Measurements from ENCODE around the gene PRKN. TPM values are rescaled to one million over a fixed set of nuclear protein-coding genes. Genes with fewer than 3 reads are reported as not detected.

PRKN gene
- total RNA-seq, 2 donors from 2014 or later = 10.7 to 21.2 TPM

DNA sequence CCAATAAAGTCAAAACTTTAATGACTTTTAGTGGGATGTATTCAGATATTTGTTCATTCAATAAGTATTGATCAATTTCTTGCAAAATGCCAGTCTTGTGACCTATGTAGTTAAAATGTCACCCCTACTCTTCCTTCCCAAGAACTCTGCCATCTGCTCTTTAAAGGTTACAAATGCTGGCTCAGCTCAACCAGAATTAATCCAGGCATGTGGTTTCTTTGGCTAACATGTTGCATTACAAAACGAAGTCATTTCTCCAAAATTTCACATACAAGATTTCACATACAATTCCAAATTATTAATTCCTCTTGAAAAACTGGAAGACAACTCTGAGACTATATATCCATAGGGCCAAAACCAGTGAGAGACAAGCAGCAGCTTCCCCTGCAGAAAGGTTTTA lies 395.7 kb downstream of the PRKN start:
- WGBS = 97% methylated on average over 1 of the region's 1 CpG

DNA sequence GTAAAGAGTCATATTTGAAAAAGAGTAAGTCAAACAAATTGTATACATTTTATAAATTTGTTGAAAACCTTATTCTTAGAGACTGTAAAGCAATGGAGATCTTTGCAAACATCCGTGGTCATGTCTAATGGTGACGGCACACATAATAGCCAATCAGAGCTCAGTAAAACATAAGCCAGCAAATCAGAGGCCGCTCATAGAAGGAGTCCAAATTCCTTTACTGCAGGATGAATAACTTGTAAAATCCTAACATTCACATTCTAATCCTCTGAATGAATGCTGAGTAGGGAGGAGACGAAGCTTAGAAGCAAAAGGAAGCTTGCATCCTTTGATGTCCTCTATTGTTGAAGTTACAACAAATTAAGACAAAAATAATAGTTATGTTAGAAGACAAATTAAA lies 401.7 kb downstream of the PRKN start:
- intact Hi-C loops (cut with DNase I) = no loop called here
- no peaks in the 10 kb centered on the region for H3K27me3 ChIP-seq (replicated peaks; ENCODE audit: insufficient read depth)
- no peak overlapping the region for H3K27ac ChIP-seq
- H3K4me1 ChIP-seq (replicated peaks) = no peaks in the 10 kb centered on the region
- H3K4me3 ChIP-seq = no peak overlapping the region
- H3K36me3 ChIP-seq = no peaks in the 10 kb centered on the region
- no peak for DNase-seq (ENCODE audit: low spot score)
- WGBS = 82% methylated on average over 4 of the region's 4 CpGs
- no peak for TF ChIP-seq POLR2AphosphoS5 (IDR thresholded peaks at IDR 0.05)
- TF ChIP-seq POLR2A (IDR thresholded peaks at IDR 0.05) = no peak
- TF ChIP-seq, protein P1, sequence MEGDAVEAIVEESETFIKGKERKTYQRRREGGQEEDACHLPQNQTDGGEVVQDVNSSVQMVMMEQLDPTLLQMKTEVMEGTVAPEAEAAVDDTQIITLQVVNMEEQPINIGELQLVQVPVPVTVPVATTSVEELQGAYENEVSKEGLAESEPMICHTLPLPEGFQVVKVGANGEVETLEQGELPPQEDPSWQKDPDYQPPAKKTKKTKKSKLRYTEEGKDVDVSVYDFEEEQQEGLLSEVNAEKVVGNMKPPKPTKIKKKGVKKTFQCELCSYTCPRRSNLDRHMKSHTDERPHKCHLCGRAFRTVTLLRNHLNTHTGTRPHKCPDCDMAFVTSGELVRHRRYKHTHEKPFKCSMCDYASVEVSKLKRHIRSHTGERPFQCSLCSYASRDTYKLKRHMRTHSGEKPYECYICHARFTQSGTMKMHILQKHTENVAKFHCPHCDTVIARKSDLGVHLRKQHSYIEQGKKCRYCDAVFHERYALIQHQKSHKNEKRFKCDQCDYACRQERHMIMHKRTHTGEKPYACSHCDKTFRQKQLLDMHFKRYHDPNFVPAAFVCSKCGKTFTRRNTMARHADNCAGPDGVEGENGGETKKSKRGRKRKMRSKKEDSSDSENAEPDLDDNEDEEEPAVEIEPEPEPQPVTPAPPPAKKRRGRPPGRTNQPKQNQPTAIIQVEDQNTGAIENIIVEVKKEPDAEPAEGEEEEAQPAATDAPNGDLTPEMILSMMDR (IDR thresholded peaks at IDR 0.05) = no peak
- no peaks in the 10 kb centered on the region for H3K9me3 ChIP-seq

More for the DNA sequence above, 395.7 kb downstream of the PRKN start:
- Histone ChIP-seq H3K36me3 (no peaks in the 10 kb centered on the region), H3K4me3 (no peak overlapping the region), H3K27me3 (replicated peaks; ENCODE audit: insufficient read depth) (no peaks in the 10 kb centered on the region), H3K27ac (no peak overlapping the region), H3K4me1 (replicated peaks) (no peaks in the 10 kb centered on the region), H3K9me3 (no peaks in the 10 kb centered on the region)
- TF ChIP-seq, protein P1 (IDR thresholded peaks at IDR 0.05) = no peak
- TF ChIP-seq POLR2AphosphoS5 (IDR thresholded peaks at IDR 0.05) (no peak), POLR2A (IDR thresholded peaks at IDR 0.05) (no peak)
- no peak for DNase-seq (ENCODE audit: low spot score)
- intact Hi-C loops (cut with DNase I) = no loop called here

DNA sequence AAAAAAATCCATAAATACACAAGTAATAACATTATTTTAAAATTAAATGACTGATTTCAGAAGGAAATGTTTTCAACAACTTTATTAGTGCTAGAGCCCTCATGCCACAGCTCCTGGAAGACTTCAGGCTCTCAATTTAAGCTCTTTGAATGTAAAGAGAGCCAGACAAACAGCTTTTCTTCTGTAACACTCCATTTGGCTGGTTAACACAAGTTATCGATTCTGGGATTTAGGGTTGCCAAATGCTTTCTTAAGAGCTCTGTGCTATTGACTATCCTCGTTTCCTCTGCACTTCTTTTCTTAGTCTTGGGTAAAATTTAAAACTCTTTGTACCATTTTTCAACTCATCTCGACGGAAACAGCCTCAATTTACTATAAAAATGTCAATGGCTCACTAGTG lies 402.5 kb downstream of the PRKN start:
- 65% methylated on average over 4 of the region's 4 CpGs for WGBS
- intact Hi-C loops (cut with DNase I) = no loop called here
- no peak for TF ChIP-seq POLR2AphosphoS5 (IDR thresholded peaks at IDR 0.05)
- TF ChIP-seq, protein P1 (IDR thresholded peaks at IDR 0.05) = no peak
- TF ChIP-seq POLR2A (IDR thresholded peaks at IDR 0.05) = no peak
- no peak for DNase-seq (ENCODE audit: low spot score)
- Histone ChIP-seq H3K36me3 (no peaks in the 10 kb centered on the region), H3K4me1 (replicated peaks) (no peaks in the 10 kb centered on the region), H3K9me3 (no peaks in the 10 kb centered on the region), H3K27me3 (replicated peaks; ENCODE audit: insufficient read depth) (no peaks in the 10 kb centered on the region), H3K27ac (no peak overlapping the region), H3K4me3 (no peak overlapping the region)

DNA sequence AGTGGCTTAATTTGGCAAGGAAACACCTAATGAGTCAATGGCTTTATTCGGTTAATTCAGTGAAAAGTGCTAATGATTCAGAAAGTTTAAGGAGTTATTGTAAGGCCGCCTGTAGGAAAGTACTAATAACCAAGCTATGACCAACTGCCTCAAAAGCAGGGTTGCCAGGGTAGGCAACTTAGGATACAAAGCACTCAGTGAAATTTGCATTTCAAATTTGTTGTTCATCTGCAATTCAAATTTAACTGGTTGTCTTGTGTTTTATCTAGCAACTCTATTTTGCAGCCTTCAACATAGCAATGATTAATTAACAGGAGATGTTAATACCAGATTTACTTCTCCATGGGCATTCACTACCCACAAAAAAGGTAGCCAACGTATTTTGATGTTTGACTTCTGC lies 412.3 kb downstream of the PRKN start:
- Histone ChIP-seq H3K4me3 (no peak overlapping the region), H3K27ac (no peak overlapping the region), H3K27me3 (replicated peaks; ENCODE audit: insufficient read depth) (no peaks in the 10 kb centered on the region), H3K9me3 (no peaks in the 10 kb centered on the region), H3K36me3 (no peaks in the 10 kb centered on the region), H3K4me1 (replicated peaks) (no peaks in the 10 kb centered on the region)
- 85% methylated on average over 3 of the region's 3 CpGs for WGBS
- no peak for DNase-seq (ENCODE audit: low spot score)
- intact Hi-C loops (cut with DNase I) = no loop called here
- TF ChIP-seq POLR2A (IDR thresholded peaks at IDR 0.05) = no peak
- TF ChIP-seq POLR2AphosphoS5 (IDR thresholded peaks at IDR 0.05) = no peak
- TF ChIP-seq, protein P1 (IDR thresholded peaks at IDR 0.05) = no peak

DNA sequence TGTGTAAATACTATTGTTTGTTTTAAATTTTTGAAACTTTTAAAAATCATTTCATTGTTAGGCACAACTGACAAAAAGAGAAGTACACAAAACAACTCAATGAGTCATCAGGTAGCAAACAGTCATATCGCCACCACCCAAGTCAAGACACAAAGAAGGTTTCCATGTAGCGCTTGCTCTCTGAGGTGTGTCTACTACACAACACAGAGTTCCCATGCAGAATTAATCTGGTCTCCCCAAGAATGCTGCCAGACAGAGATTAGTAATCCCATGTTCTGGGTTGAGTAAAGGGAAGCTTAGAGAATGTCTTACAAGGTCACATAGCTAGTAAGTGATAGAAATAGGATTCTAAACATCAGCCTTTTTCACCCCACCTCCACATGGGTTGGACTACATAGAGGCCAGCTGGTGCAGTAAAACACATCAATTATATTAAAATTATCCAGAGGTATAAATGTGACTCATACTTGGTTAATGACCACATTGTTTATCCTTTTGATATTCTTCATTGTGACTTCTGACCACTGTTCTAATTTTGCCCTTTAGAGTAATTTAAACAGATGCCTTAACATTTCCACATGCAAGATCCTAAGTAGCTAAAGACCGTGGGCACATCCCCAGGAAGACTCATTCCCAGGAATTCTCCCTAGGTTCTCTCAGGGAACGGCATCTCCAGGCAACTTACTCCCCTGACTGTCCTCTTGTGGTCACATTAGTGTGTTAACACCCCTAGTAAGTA lies 413.5 kb downstream of the PRKN start:
- Histone ChIP-seq H3K4me1 (replicated peaks) (no peaks in the 10 kb centered on the region), H3K27me3 (replicated peaks; ENCODE audit: insufficient read depth) (no peaks in the 10 kb centered on the region), H3K27ac (no peak overlapping the region), H3K36me3 (no peaks in the 10 kb centered on the region), H3K9me3 (no peaks in the 10 kb centered on the region), H3K4me3 (no peak overlapping the region)
- TF ChIP-seq POLR2AphosphoS5 (IDR thresholded peaks at IDR 0.05) (no peak), POLR2A (IDR thresholded peaks at IDR 0.05) (no peak)
- TF ChIP-seq, protein P1 (IDR thresholded peaks at IDR 0.05) = no peak
- intact Hi-C loops (cut with DNase I) = no loop called here
- WGBS = 88% methylated on average over 4 of the region's 4 CpGs
- DNase-seq (ENCODE audit: low spot score) = no peak
